ENCODE results near the gene OR12D1.
"Not testable (repeated sequence)": the region's sequence is repeated elsewhere in the genome, so short reads cannot be mapped to it uniquely, and the experiment has no call there.

The OR12D1 gene

GRCh38 chr6:29414588-29414987 lies at the start of gene OR12D1:
Gene OR12D1, plus strand, starts transcription at chr6:29414928.
- H3K4me3 ChIP-seq (ENCODE audit: low read depth, low read length): no peak within 1 kb of the TSS
- no peak for DNase-seq (ENCODE audit: low read depth)

GRCh38 chr6:29368765-29369164 lies 46.0 kb upstream of the OR12D1 start, which contains the start of gene OR5V1:
Gene OR5V1, minus strand, starts transcription at chr6:29368865. Its CDS starts 12,670 bp downstream, at chr6:29356195.
- no peak within 1 kb of the TSS for H3K4me3 ChIP-seq (ENCODE audit: low read depth, low read length)
- no peak for DNase-seq (ENCODE audit: low read depth)

GRCh38 chr6:29375191-29375590 lies 39.5 kb upstream of the OR12D1 start, which contains the start of gene OR12D3:
Gene OR12D3, minus strand, starts transcription at chr6:29375291. Its CDS starts 4 bp downstream, at chr6:29375287.
- DNase-seq (ENCODE audit: low read depth): no peak
- H3K4me3 ChIP-seq (ENCODE audit: low read depth, low read length): no peak within 1 kb of the TSS

DNA sequence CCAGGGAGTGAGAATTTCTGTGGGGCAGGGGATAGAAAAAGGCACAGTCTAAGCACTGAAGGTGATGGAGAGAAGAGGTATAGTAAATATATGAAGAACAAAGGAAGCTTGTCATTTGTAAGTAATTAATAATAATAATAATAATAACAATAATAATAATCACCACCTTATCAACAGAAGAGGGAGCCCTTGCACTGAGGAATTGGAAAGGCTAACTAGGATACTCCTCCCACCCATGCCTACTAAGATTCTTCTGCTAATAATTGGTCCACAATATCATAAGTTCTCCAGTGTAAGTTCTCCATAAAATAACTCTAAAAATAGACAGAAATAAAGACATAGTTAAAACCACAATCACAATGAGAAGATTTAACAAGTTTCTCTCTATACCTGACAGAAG lies 38.7 kb upstream of the OR12D1 start:
- DNase-seq (ENCODE audit: low read depth): no peak
- H3K4me3 ChIP-seq (ENCODE audit: low read depth, low read length): no peak overlapping the region

GRCh38 chr6:29388533-29388932 lies 26.2 kb upstream of the OR12D1 start:
- DNase-seq (ENCODE audit: low read depth): no peak

GRCh38 chr6:29395331-29395730 lies 19.4 kb upstream of the OR12D1 start, which contains the start of gene OR12D2:
Gene OR12D2, plus strand, starts transcription at chr6:29395631. Its CDS starts 1,069 bp downstream, at chr6:29396700.
- H3K4me3 ChIP-seq (ENCODE audit: low read depth, low read length): no peak within 1 kb of the TSS
- no peak for DNase-seq (ENCODE audit: low read depth)

More at GRCh38 chr6:29388533-29388932, 26.2 kb upstream of the OR12D1 start:
- no peak overlapping the region for H3K4me3 ChIP-seq (ENCODE audit: low read depth, low read length)

- DNase-seq (ENCODE audit: low read depth): no peak
- H3K4me3 ChIP-seq (ENCODE audit: low read depth, low read length): no peak overlapping the region
Measured at GRCh38 chr6:29399525-29399924, 15.2 kb upstream of the OR12D1 start.

GRCh38 chr6:29403801-29404200 lies 10.9 kb upstream of the OR12D1 start:
- no peak overlapping the region for H3K4me3 ChIP-seq (ENCODE audit: low read depth, low read length)
- DNase-seq (ENCODE audit: low read depth): no peak

GRCh38 chr6:29419516-29419915 lies 4.8 kb downstream of the OR12D1 start:
- DNase-seq (ENCODE audit: low read depth): no peak
- H3K4me3 ChIP-seq (ENCODE audit: low read depth, low read length): no peak overlapping the region

GRCh38 chr6:29424168-29424567 lies 9.4 kb downstream of the OR12D1 start:
- no peak overlapping the region for H3K4me3 ChIP-seq (ENCODE audit: low read depth, low read length)
- no peak for DNase-seq (ENCODE audit: low read depth)

- H3K4me3 ChIP-seq (ENCODE audit: low read depth, low read length): no peak overlapping the region
- DNase-seq (ENCODE audit: low read depth): no peak
Measured at GRCh38 chr6:29424575-29424974, 9.8 kb downstream of the OR12D1 start.

DNA sequence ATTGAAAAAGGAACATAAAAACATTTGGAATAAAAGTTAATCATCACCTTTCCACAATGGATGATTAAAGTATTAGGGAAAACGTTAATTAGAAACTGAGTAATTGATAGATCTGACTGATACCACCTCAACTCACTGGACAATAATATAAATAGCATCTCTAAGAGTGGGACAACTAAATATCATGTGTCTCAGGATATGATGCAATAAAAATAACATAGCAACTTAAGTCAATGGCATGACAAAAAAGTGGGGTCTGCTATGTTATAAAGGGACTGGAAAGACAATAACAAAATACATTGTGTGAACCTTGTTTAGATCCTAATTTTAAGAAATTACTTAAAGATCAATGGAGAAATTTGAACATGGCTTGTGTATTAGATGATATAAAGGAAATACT lies 10.3 kb downstream of the OR12D1 start:
- no peak for DNase-seq (ENCODE audit: low read depth)
- H3K4me3 ChIP-seq (ENCODE audit: low read depth, low read length): no peak overlapping the region

GRCh38 chr6:29426654-29427053 lies 11.9 kb downstream of the OR12D1 start:
- DNase-seq (ENCODE audit: low read depth): no peak
- H3K4me3 ChIP-seq (ENCODE audit: low read depth, low read length): no peak overlapping the region

DNA sequence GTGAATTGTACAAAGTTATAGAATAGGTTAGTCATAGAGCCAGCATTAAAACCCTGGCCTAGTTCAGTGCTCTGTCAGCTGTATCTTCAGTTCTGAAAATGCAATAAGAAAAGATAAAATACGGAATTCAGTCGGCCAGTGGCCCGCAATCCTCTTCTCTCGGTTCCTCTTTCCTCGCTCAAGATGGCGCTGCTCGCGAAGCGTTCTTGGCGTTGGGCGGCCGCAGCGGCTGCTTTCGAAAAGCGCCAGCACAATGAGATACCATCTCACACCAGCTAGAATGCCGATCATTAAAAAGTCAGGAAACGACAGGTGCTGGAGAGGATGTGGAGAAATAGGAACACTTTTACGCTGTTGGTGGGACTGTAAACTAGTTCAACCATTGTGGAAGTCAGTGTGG lies 22.0 kb downstream of the OR12D1 start:
- not testable (repeated sequence) for H3K4me3 ChIP-seq (ENCODE audit: low read depth, low read length); DNase-seq (ENCODE audit: low read depth)

DNA sequence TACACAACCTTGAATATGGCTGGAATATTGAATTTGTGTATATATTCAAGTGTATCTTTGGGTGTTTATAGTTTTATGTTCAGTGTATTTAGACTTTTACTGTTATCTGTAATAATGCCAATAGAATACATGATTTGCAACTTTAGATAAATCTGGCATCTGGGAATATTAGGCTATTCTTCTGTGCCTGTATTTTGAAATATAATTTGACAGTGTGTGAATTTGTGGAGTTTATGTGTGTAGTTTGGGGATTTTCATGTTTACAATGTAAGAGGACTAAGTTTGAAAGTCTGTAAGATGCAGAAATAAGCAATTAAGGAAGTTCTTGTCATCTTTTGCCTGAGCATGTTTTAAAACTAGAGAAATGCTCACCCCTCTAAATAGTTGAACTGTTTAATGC lies 24.3 kb downstream of the OR12D1 start, which contains the start of gene OR10C1:
OR10C1 (plus strand) TSS at position 301 of the 400 bp plus-strand sequence. CDS start 710 bp downstream, outside the sequence.
- DNase-seq (ENCODE audit: low read depth): no peak
- no peak within 1 kb of the TSS for H3K4me3 ChIP-seq (ENCODE audit: low read depth, low read length)

DNA sequence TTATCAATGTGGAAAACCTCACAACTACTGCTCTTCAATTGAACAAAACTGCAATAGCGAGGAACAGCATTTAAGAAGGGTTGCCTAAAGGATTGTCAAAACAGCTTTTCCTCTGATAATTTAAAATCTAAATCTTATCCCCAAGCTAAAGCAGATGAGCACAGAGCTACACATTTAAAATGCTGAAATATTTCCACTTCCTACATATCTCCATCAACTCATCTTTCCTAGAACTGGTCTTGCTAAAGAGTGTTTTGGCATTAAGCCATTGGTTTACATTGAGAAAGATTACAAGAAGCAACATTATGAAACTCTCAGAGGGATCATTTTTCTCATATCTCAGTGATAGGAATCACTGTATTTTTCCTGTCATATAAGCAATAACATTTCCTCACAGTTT lies 28.0 kb downstream of the OR12D1 start:
- no peak overlapping the region for H3K4me3 ChIP-seq (ENCODE audit: low read depth, low read length)
- DNase-seq (ENCODE audit: low read depth): no peak

DNA sequence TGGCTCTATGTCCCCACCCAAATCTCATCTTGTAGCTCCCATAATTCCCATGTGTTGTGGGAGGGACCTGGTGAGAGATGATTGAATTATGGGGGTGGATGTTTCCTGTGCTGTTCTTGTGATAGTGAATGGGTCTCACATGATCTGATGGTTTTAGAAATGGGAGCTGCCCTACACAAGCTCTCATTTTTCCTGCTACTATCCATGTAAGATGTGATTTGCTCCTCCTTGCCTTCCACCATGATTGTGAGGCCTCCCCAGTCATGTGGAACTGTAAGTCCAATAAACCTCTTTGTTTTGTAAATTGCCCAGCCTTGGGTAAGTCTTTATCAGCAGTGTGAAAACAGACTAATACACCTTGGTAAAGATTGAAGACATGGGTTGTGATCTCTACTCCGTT lies 29.3 kb downstream of the OR12D1 start:
- not testable (repeated sequence) for DNase-seq (ENCODE audit: low read depth); H3K4me3 ChIP-seq (ENCODE audit: low read depth, low read length)

DNA sequence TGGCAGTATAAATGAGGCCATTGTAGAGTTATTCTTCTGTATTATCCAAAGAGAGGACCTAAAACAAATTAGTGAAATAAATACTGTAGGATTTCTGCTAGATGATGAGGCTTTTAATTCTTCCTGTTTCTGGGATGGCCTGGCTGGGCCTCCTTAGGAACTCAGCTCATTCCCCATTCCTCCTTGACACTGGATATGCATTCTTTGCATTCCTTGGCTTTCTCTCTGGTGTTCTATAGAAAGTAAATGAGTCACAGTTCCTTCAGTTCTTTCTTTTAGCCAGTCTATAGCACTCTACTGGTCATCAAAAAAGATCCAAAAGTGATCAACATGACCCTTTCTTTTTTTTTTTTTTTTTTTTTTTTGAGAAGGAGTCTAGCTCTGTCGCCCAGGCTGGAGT lies 32.9 kb downstream of the OR12D1 start:
- no peak overlapping the region for H3K4me3 ChIP-seq (ENCODE audit: low read depth, low read length)
- no peak for DNase-seq (ENCODE audit: low read depth)

GRCh38 chr6:29451471-29452193 lies 36.9 kb downstream of the OR12D1 start:
- DNase-seq (ENCODE audit: low read depth): no peak
- no peak overlapping the region for H3K4me3 ChIP-seq (ENCODE audit: low read depth, low read length)

DNA sequence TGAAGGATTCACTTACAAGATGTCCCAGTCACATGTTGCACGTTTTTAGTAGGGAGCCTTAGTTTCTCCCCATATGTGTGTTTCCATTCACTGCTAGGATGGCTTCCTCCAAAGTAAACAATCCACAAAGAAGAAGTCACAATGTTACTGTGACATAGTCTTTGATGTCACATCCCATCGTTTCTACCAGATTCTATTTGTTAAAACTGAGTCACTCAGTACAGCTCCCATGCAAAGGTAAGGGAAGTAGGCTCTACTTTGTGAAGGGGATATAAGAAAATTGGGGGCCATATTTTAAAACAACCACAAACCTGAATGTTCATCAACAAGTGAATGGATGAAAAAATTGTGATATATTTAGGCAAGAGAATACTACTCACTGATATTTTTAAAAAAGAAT lies 42.2 kb downstream of the OR12D1 start, which contains the start of the genes OR11A1 and OR2H1:
OR11A1 (minus strand) TSS at position 101 of the 400 bp plus-strand sequence. CDS start 29,430 bp downstream, outside the sequence.
OR2H1 (plus strand) TSS at position 185 of the 400 bp plus-strand sequence. CDS start 4,615 bp downstream, outside the sequence.
- no peak within 1 kb of the TSS for H3K4me3 ChIP-seq (ENCODE audit: low read depth, low read length)
- DNase-seq (ENCODE audit: low read depth): no peak

Measured in skeletal muscle cell (primary cell).